ENCODE measurements around the gene MDM4.
"Not testable (repeated sequence)": the region's sequence is repeated elsewhere in the genome, so short reads cannot be mapped to it uniquely, and the experiment has no call there.

Gene MDM4

GRCh38 chr1:204564835-204565234 is 48.6 kb downstream of the MDM4 start:
- Histone ChIP-seq H3K4me3 (ENCODE audit: extremely low read depth, insufficient read depth, low read length, poor library complexity, severe bottlenecking) (no peak overlapping the region), H3K9me3 (ENCODE audit: control insufficient read depth, low read length) (no peaks in the 10 kb centered on the region), H3K4me1 (ENCODE audit: control insufficient read depth, insufficient read depth, low read length, poor library complexity, severe bottlenecking) (peaks cover 3% of the 10 kb centered on the region), H3K27ac (ENCODE audit: low read depth, low read length, severe bottlenecking) (no peak overlapping the region), H3K36me3 (ENCODE audit: control insufficient read depth, insufficient read depth, low read length) (no peaks in the 10 kb centered on the region)
- WGBS, 2 experiments (ENCODE audit: insufficient coverage in 2 of 2), result 64 to 76% methylated on average over 4 of the region's 4 CpGs

GRCh38 chr1:204565617-204566582 is 49.7 kb downstream of the MDM4 start:
- WGBS, 2 experiments (ENCODE audit: insufficient coverage in 2 of 2), result 5 to 19% methylated on average over 7 to 9 of the region's 13 CpGs
- Histone ChIP-seq H3K9me3 (ENCODE audit: control insufficient read depth, low read length) (no peaks in the 10 kb centered on the region), H3K27ac (ENCODE audit: low read depth, low read length, severe bottlenecking) (no peak overlapping the region), H3K4me1 (ENCODE audit: control insufficient read depth, insufficient read depth, low read length, poor library complexity, severe bottlenecking) (peaks cover under 1% of the 10 kb centered on the region), H3K36me3 (ENCODE audit: control insufficient read depth, insufficient read depth, low read length) (no peaks in the 10 kb centered on the region), H3K4me3 (ENCODE audit: extremely low read depth, insufficient read depth, low read length, poor library complexity, severe bottlenecking) (no peak overlapping the region)

- Histone ChIP-seq H3K36me3 (ENCODE audit: control insufficient read depth, insufficient read depth, low read length) (no peaks in the 10 kb centered on the region), H3K4me3 (ENCODE audit: extremely low read depth, insufficient read depth, low read length, poor library complexity, severe bottlenecking) (no peak overlapping the region), H3K27ac (ENCODE audit: low read depth, low read length, severe bottlenecking) (no peak overlapping the region), H3K9me3 (ENCODE audit: control insufficient read depth, low read length) (no peaks in the 10 kb centered on the region), H3K4me1 (ENCODE audit: control insufficient read depth, insufficient read depth, low read length, poor library complexity, severe bottlenecking) (no peaks in the 10 kb centered on the region)
- 54 to 82% methylated on average over 4 to 5 of the region's 6 CpGs for WGBS, 2 experiments (ENCODE audit: insufficient coverage in 2 of 2)
These were observed 50.4 kb downstream of the MDM4 start for GRCh38 chr1:204566583-204566955.

- no peaks in the 10 kb centered on the region for H3K4me1 ChIP-seq (ENCODE audit: control insufficient read depth, insufficient read depth, low read length, poor library complexity, severe bottlenecking)
- no peaks in the 10 kb centered on the region for H3K9me3 ChIP-seq (ENCODE audit: control insufficient read depth, low read length)
- no peak overlapping the region for H3K4me3 ChIP-seq (ENCODE audit: extremely low read depth, insufficient read depth, low read length, poor library complexity, severe bottlenecking)
- whole genome bisulfite sequencing, 2 experiments (ENCODE audit: insufficient coverage in 2 of 2), result 83 to 89% methylated on average over 4 of the region's 5 CpGs
- H3K36me3 ChIP-seq (ENCODE audit: control insufficient read depth, insufficient read depth, low read length), result no peaks in the 10 kb centered on the region
- no peak overlapping the region for H3K27ac ChIP-seq (ENCODE audit: low read depth, low read length, severe bottlenecking)
These were observed 50.9 kb downstream of the MDM4 start for GRCh38 chr1:204567071-204567470.

- WGBS, 2 experiments (ENCODE audit: insufficient coverage in 2 of 2), result 80 to 84% methylated on average over 9 of the region's 9 CpGs
- H3K4me1 ChIP-seq (ENCODE audit: control insufficient read depth, insufficient read depth, low read length, poor library complexity, severe bottlenecking), result no peaks in the 10 kb centered on the region
- no peak overlapping the region for H3K27ac ChIP-seq (ENCODE audit: low read depth, low read length, severe bottlenecking)
- H3K9me3 ChIP-seq (ENCODE audit: control insufficient read depth, low read length), result no peaks in the 10 kb centered on the region
- no peak overlapping the region for H3K4me3 ChIP-seq (ENCODE audit: extremely low read depth, insufficient read depth, low read length, poor library complexity, severe bottlenecking)
- no peaks in the 10 kb centered on the region for H3K36me3 ChIP-seq (ENCODE audit: control insufficient read depth, insufficient read depth, low read length)
These were observed 52.5 kb downstream of the MDM4 start for GRCh38 chr1:204568576-204569315.

GRCh38 chr1:204569478-204569877 is 53.3 kb downstream of the MDM4 start:
- 88 to 92% methylated on average over 1 to 4 of the region's 5 CpGs for whole genome bisulfite sequencing, 2 experiments (ENCODE audit: insufficient coverage in 2 of 2)
- H3K4me1 ChIP-seq (ENCODE audit: control insufficient read depth, insufficient read depth, low read length, poor library complexity, severe bottlenecking), result no peaks in the 10 kb centered on the region
- H3K9me3 ChIP-seq (ENCODE audit: control insufficient read depth, low read length), result no peaks in the 10 kb centered on the region
- H3K36me3 ChIP-seq (ENCODE audit: control insufficient read depth, insufficient read depth, low read length), result no peaks in the 10 kb centered on the region
- H3K27ac ChIP-seq (ENCODE audit: low read depth, low read length, severe bottlenecking), result no peak overlapping the region
- no peak overlapping the region for H3K4me3 ChIP-seq (ENCODE audit: extremely low read depth, insufficient read depth, low read length, poor library complexity, severe bottlenecking)

- H3K36me3 ChIP-seq (ENCODE audit: control insufficient read depth, insufficient read depth, low read length); H3K9me3 ChIP-seq (ENCODE audit: control insufficient read depth, low read length); H3K4me3 ChIP-seq (ENCODE audit: extremely low read depth, insufficient read depth, low read length, poor library complexity, severe bottlenecking); H3K4me1 ChIP-seq (ENCODE audit: control insufficient read depth, insufficient read depth, low read length, poor library complexity, severe bottlenecking); H3K27ac ChIP-seq (ENCODE audit: low read depth, low read length, severe bottlenecking): not testable (repeated sequence)
- WGBS, 2 experiments (ENCODE audit: insufficient coverage in 2 of 2), result 73 to 80% methylated on average over 2 to 3 of the region's 3 CpGs
These were observed 53.8 kb downstream of the MDM4 start for GRCh38 chr1:204570021-204570420.

GRCh38 chr1:204571128-204571527 is 54.9 kb downstream of the MDM4 start:
- H3K36me3 ChIP-seq (ENCODE audit: control insufficient read depth, insufficient read depth, low read length), result no peaks in the 10 kb centered on the region
- H3K9me3 ChIP-seq (ENCODE audit: control insufficient read depth, low read length), result no peaks in the 10 kb centered on the region
- no peak overlapping the region for H3K4me3 ChIP-seq (ENCODE audit: extremely low read depth, insufficient read depth, low read length, poor library complexity, severe bottlenecking)
- peaks cover 4% of the 10 kb centered on the region for H3K4me1 ChIP-seq (ENCODE audit: control insufficient read depth, insufficient read depth, low read length, poor library complexity, severe bottlenecking)
- no peak overlapping the region for H3K27ac ChIP-seq (ENCODE audit: low read depth, low read length, severe bottlenecking)
- 80 to 100% methylated on average over 1 of the region's 2 CpGs for WGBS, 2 experiments (ENCODE audit: insufficient coverage in 2 of 2)

- 100% methylated on average over 3 of the region's 4 CpGs; no CpG with 5 or more reads in 1 of the 2 experiments for WGBS, 2 experiments (ENCODE audit: insufficient coverage in 2 of 2)
- no peak overlapping the region for H3K27ac ChIP-seq (ENCODE audit: low read depth, low read length, severe bottlenecking)
These were observed 55.4 kb downstream of the MDM4 start for GRCh38 chr1:204571631-204572030.

GRCh38 chr1:204572923-204573922 is 57.0 kb downstream of the MDM4 start:
- H3K9me3 ChIP-seq (ENCODE audit: control insufficient read depth, low read length), result no peaks in the 10 kb centered on the region
- 73 to 81% methylated on average over 6 of the region's 8 CpGs for WGBS, 2 experiments (ENCODE audit: insufficient coverage in 2 of 2)
- no peak overlapping the region for H3K4me3 ChIP-seq (ENCODE audit: extremely low read depth, insufficient read depth, low read length, poor library complexity, severe bottlenecking)
- H3K27ac ChIP-seq (ENCODE audit: low read depth, low read length, severe bottlenecking), result no peak overlapping the region
- peaks cover 4% of the 10 kb centered on the region for H3K4me1 ChIP-seq (ENCODE audit: control insufficient read depth, insufficient read depth, low read length, poor library complexity, severe bottlenecking)
- H3K36me3 ChIP-seq (ENCODE audit: control insufficient read depth, insufficient read depth, low read length), result no peaks in the 10 kb centered on the region

More at GRCh38 chr1:204571631-204572030, 55.4 kb downstream of the MDM4 start:
- H3K36me3 ChIP-seq (ENCODE audit: control insufficient read depth, insufficient read depth, low read length), result no peaks in the 10 kb centered on the region
- no peaks in the 10 kb centered on the region for H3K9me3 ChIP-seq (ENCODE audit: control insufficient read depth, low read length)
- peaks cover 4% of the 10 kb centered on the region for H3K4me1 ChIP-seq (ENCODE audit: control insufficient read depth, insufficient read depth, low read length, poor library complexity, severe bottlenecking)
- H3K4me3 ChIP-seq (ENCODE audit: extremely low read depth, insufficient read depth, low read length, poor library complexity, severe bottlenecking), result no peak overlapping the region

Measured in mesodermal cell (in vitro differentiated cells).